RWPE1 (cell line): ENCODE measurements around the gene MRC1.

Experiments used
- CTCF ChIA-PET: fragments of 350-600 bp; sonication (Branson Sonifier 250); formaldehyde crosslinking; extraction: SDS; loops from one replicate; lab custom pipeline; 2021; lab: Yijun Ruan, JAX
- POLR2A ChIA-PET: fragments of 400-600 bp; formaldehyde crosslinking; extraction: SDS; loops from one replicate; lab custom pipeline; 2020; ENCODE audit warnings: antibody characterized with exemption; ENCODE audit not compliant: low non-redundant PET; lab: Yijun Ruan, JAX
- DNase-seq: peaks from one replicate; pipeline ENCODE4 v3.0.0; 2012; ENCODE audit warnings: low spot score
- H3K27ac ChIP-seq: fragments of 450-650 bp; 2 replicates; pipeline ENCODE4 v1.5.1; 2017
- CTCF ChIP-seq: fragments of 450-650 bp; conservative IDR thresholded peaks from 2 replicates; pipeline ENCODE4 v1.5.1; 2017; ENCODE audit warnings: low read depth, mild to moderate bottlenecking

MRC1 gene

GRCh38 chr10:17954861-17955260 lies 145.7 kb downstream of the MRC1 start:
- TF ChIP-seq CTCF = no peak
- POLR2A ChIA-PET = no interaction called here

GRCh38 chr10:17958049-17958448 lies 148.9 kb downstream of the MRC1 start:
- no peak for TF ChIP-seq CTCF
- CTCF ChIA-PET = interaction anchor here (0.6 kb wide), 1 partner anchor 1141 kb away, joined by 3 read pairs; the partner anchor contains the start of gene RSU1
- POLR2A ChIA-PET = no interaction called here
- no peak overlapping the region for H3K27ac ChIP-seq
- no peak for DNase-seq

More at GRCh38 chr10:17954861-17955260, 145.7 kb downstream of the MRC1 start:
- H3K27ac ChIP-seq = no peak overlapping the region
- CTCF ChIA-PET = no interaction called here
- no peak for DNase-seq

- CTCF ChIA-PET = no interaction called here
- POLR2A ChIA-PET = no interaction called here
- no peak for DNase-seq
- H3K27ac ChIP-seq = no peak overlapping the region
- TF ChIP-seq CTCF = no peak
Measured at GRCh38 chr10:17959870-17960269, 150.7 kb downstream of the MRC1 start.
